ENCODE data around the gene PUSL1. TPM values are rescaled to one million over a fixed set of nuclear protein-coding genes. Genes with fewer than 3 reads are reported as not detected.

PUSL1 gene
- total RNA-seq, 1 experiment from 2014 or later: 38.0 TPM

DNA sequence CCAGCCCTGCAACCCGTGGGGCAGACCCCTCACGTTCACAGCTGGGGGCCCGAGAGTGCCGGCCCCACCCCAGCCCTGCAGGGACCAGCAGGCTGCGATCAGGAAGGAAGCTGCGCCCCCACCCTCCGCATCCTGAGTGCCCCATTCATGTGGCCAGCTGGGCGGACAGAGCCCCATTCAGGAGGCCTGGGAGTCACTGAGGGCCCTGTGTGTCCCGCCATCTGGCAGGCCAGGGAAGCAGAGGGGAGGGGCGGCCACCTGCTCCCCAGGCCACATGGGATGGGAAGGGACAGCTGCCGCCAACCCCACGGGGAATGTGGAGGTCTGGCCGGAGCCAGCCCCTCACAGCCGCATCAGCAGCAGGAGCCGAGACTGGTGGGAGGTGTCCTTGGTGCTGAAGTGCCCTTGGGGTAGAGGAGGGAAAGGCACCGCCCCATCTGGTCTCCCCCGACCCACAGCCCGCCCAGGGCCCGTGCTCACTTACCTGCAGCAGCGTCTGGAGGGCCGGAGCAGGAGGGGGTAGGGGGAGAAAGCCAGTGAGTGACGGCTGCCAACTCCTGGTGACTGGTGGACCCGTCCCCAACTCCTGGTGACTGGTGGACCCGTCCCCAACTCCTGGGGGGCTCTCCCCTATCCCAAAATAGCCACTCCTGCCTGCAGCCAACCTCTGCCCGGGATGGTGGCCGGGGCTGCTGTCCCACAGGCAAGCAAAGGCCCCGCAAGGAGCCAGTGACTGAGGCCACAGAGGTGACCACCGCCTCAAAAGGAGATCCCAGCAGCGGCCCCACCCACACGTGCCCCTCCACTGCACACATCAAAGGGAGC is 9.3 kb upstream of the PUSL1 start:
- Histone ChIP-seq H3K14ac (ENCODE audit: insufficient read depth, low read length) (no peak overlapping the region), H3K79me1 (ENCODE audit: insufficient read depth, low read depth, low read length, poor library complexity, severe bottlenecking) (no peaks in the 10 kb centered on the region), H2AK5ac (ENCODE audit: insufficient read length, low read length) (no peak overlapping the region), H2BK20ac (ENCODE audit: low read depth, low read length, poor library complexity, severe bottlenecking) (no peak overlapping the region), H3K56ac (ENCODE audit: insufficient read length, low read depth, low read length) (no peak overlapping the region), H4K20me1 (ENCODE audit: control insufficient read depth, insufficient read depth, insufficient read length) (no peaks in the 10 kb centered on the region), H3K9me3 (ENCODE audit: control insufficient read depth, low read depth, low read length) (no peaks in the 10 kb centered on the region), H3K4ac (ENCODE audit: low read depth, low read length) (no peak overlapping the region), H2BK120ac (ENCODE audit: low read depth, low read length, poor library complexity, severe bottlenecking) (no peak overlapping the region), H3K23me2 (ENCODE audit: insufficient read length, low read depth, low read length, poor library complexity, severe bottlenecking) (peaks cover 2% of the 10 kb centered on the region), H4K8ac (replicated peaks; ENCODE audit: insufficient read length, low read depth, low read length) (no peak overlapping the region), H3K79me2 (ENCODE audit: insufficient read depth, low read length) (no peaks in the 10 kb centered on the region), H3K18ac (ENCODE audit: insufficient read length, low read depth, low read length) (no peak overlapping the region), H3K4me1 (ENCODE audit: insufficient read depth, low read length) (no peaks in the 10 kb centered on the region), H3K27ac (ENCODE audit: insufficient read length, low read depth, low read length) (no peak overlapping the region), H3K27me3 (ENCODE audit: insufficient read depth, low read length) (no peaks in the 10 kb centered on the region), H4K5ac (ENCODE audit: insufficient read length, low read depth, low read length) (no peak overlapping the region), H3T11ph (ENCODE audit: low read length) (no peak overlapping the region), H2BK15ac (ENCODE audit: low read depth, low read length) (no peak overlapping the region), H2AFZ (ENCODE audit: low read length) (no peak overlapping the region), H2BK12ac (ENCODE audit: insufficient read length, low read depth, low read length) (no peak overlapping the region), H3K9ac (ENCODE audit: extremely low read depth, insufficient read length, low read length) (no peak overlapping the region), H2BK5ac (ENCODE audit: insufficient read length, low read length) (no peak overlapping the region), H3K4me2 (ENCODE audit: insufficient read depth, insufficient read length, low read length) (no peak overlapping the region), H4K91ac (ENCODE audit: insufficient read length, low read depth, low read length) (no peak overlapping the region), H3K23ac (ENCODE audit: insufficient read length, low read depth, low read length) (no peak overlapping the region)
- no CpG with 5 or more reads among the region's 30 CpGs for WGBS (ENCODE audit: extremely low coverage, insufficient read length, low lambda C conversion rate)
- DNase-seq: peak; percentile 87
- Mint-ChIP-seq H3K4me1 (no peaks in the 10 kb centered on the region), H3K9me3 (no peaks in the 10 kb centered on the region), H3K27me3 (ENCODE audit: low read depth) (no peaks in the 10 kb centered on the region), H3K27ac (no peak overlapping the region), H3K4me3 (no peak overlapping the region), H3K36me3 (ENCODE audit: insufficient read depth in 1 of 3, low read depth in 3 of 3) (no peaks in the 10 kb centered on the region; a peak in 1 of 7 replicates)
- TF ChIP-seq, protein P1, sequence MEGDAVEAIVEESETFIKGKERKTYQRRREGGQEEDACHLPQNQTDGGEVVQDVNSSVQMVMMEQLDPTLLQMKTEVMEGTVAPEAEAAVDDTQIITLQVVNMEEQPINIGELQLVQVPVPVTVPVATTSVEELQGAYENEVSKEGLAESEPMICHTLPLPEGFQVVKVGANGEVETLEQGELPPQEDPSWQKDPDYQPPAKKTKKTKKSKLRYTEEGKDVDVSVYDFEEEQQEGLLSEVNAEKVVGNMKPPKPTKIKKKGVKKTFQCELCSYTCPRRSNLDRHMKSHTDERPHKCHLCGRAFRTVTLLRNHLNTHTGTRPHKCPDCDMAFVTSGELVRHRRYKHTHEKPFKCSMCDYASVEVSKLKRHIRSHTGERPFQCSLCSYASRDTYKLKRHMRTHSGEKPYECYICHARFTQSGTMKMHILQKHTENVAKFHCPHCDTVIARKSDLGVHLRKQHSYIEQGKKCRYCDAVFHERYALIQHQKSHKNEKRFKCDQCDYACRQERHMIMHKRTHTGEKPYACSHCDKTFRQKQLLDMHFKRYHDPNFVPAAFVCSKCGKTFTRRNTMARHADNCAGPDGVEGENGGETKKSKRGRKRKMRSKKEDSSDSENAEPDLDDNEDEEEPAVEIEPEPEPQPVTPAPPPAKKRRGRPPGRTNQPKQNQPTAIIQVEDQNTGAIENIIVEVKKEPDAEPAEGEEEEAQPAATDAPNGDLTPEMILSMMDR (conservative IDR thresholded peaks at IDR 0.05): no peak

Measured in H9 (cell line).